GM12864 (cell line): ENCODE measurements around the gene MED10.

Experiments used
- DNase-seq: peaks from one replicate; pipeline ENCODE4 v3.0.0-alpha.2; 2011; ENCODE audit warnings: low read depth
- H3K4me3 ChIP-seq: 2 replicates; pipeline ENCODE4 v1.5.1; 2011; ENCODE audit warnings: mild to moderate bottlenecking, low read depth, low read length, control low read depth
- CTCF ChIP-seq: IDR thresholded peaks from 2 replicates; pipeline ENCODE4 v1.5.1; 2011; ENCODE audit warnings: low read depth, mild to moderate bottlenecking, moderate library complexity, low read length, control low read depth, inconsistent platforms; ENCODE audit errors: missing control alignments

Gene MED10

DNA sequence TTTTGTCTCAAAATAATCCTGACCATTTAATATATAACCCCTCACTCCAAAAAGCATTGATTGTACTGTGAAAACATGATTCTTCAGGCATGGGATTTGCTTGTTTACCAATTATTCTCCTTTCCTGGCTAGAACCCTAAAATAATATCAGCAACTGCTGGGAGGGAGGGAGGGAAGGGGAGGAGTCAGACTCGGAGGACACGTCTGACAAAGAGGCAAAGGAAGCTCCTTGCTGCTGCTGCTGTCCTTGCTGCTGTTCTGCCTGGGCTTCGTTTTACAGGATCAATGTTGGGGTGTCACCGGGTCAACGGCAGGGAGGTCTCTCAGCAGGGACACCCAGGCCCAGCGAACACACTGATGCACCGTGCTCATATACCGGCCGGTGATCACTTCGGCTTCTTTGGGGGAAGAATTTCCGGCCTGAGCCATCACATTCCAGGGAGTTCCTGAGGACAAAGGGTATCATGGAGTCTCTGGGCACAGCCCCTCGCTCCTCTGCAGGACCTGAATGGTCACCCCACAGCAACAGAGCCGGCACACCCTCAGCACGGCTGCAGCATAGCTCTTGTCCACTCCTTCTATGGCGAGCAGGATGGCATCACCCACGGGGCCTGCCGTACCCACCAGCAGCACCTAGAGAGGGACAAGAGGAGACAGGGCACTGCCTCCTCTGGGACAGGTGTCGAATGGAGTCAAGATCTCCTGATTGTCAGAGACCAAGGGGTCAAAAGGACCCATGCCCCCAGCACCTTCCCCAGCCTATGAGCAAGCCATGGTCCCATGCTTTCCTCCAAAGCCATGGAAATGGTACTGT, 27.9 kb downstream of the MED10 start:
- no peak for TF ChIP-seq CTCF
- no peak overlapping the region for H3K4me3 ChIP-seq
- DNase-seq: no peak

GRCh38 chr5:6349387-6349786, 29.0 kb downstream of the MED10 start:
- H3K4me3 ChIP-seq: no peak overlapping the region
- TF ChIP-seq CTCF: no peak
- no peak for DNase-seq

DNA sequence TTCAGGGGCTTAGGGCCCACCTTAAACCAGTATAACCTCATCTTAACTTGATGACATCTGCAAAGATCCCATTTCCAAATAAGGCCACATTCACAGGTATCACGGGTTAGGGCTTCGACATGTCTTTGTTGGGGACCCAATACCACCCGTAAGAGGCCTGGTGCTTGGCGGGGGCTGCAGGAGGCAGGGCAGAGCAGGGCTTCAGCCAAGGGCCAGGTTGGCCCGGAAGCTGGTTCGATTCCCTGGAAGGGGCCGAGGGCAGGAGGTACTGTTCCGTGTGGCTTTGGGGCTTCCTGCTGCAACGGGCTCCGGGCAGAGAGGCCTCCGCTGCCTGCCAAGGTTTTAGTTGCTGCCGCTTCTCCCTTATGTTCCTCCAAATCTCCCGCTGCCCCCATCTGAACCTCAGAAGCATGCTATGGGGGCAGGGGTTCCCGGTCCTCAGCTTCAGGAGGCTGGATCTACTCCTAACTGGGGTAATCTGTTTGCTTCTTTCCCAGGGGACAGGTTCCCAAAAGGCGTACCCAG, 29.8 kb downstream of the MED10 start:
- DNase-seq: no peak

GRCh38 chr5:6347673-6348072, 30.7 kb downstream of the MED10 start:
- no peak overlapping the region for H3K4me3 ChIP-seq
- TF ChIP-seq CTCF: no peak
- DNase-seq: no peak

More for the DNA sequence above, 29.8 kb downstream of the MED10 start:
- no peak overlapping the region for H3K4me3 ChIP-seq
- no peak for TF ChIP-seq CTCF

DNA sequence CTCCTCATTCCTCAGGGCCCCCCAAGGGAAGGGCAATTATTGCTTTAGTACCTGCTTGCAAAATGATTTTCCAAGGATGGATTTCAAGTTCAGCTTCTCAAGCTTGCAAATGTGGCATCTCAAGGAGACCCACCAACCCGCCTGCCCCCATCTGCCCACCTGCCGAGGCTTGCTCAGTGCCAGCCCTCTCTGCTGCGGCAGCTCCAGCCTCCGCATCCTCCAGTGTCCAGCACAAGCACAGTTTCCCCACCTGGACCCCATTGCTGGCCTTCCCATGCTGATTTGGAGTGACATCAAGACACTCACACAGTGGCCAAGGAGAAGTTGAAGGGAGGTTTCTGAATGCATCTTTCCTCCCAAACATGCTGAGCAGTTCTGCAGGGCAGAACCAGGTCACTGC, 31.2 kb downstream of the MED10 start:
- no peak for DNase-seq
- TF ChIP-seq CTCF: no peak
- no peak overlapping the region for H3K4me3 ChIP-seq

GRCh38 chr5:6344593-6344989, 33.8 kb downstream of the MED10 start:
- no peak overlapping the region for H3K4me3 ChIP-seq
- no peak for TF ChIP-seq CTCF
- DNase-seq: no peak

DNA sequence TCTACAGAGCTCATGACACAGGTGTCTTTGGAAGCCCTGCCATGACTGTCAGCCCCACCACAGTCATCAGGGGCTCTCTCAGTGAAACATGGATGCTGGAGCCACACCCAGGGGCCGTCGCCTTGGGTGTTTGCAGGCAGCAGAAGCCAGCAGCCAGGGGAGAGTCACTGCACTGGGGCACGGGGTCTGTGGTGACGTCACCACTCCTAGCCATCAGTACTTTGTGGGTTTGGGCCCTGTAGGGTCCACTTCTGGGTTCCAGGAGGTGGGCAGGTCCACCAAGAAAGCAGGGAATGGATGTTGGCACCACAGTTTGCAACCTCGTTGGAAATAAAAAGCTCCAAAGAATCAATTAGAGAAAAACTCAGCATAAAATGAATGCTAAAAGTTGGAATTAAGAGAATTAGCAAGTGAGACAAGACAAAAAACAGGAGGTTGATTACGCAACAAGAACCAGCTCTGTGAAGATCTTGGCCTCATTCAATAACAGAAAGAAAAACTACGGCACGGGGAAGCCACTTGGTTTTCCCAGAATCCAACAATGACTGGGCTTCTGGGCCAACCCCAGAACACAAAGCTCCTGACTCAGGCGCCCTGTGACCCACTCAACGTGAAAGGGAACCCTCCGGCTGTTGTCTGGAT, 34.3 kb downstream of the MED10 start:
- no peak for TF ChIP-seq CTCF
- H3K4me3 ChIP-seq: no peak overlapping the region
- no peak for DNase-seq
